DMS79 treated with DMSO at 0.1 percent for 48 hours (cell line): ENCODE measurements around the gene CAP1.
A peak's percentile ranks its signal among the peaks of the same experiment; 100 is the strongest.
"Not testable (repeated sequence)": the region's sequence is repeated elsewhere in the genome, so short reads cannot be mapped to it uniquely, and the experiment has no call there.

Source experiments
- DNase-seq: peaks from one replicate; lab custom pipeline; 2025; lab: John Stamatoyannopoulos, UW

Gene CAP1

DNA sequence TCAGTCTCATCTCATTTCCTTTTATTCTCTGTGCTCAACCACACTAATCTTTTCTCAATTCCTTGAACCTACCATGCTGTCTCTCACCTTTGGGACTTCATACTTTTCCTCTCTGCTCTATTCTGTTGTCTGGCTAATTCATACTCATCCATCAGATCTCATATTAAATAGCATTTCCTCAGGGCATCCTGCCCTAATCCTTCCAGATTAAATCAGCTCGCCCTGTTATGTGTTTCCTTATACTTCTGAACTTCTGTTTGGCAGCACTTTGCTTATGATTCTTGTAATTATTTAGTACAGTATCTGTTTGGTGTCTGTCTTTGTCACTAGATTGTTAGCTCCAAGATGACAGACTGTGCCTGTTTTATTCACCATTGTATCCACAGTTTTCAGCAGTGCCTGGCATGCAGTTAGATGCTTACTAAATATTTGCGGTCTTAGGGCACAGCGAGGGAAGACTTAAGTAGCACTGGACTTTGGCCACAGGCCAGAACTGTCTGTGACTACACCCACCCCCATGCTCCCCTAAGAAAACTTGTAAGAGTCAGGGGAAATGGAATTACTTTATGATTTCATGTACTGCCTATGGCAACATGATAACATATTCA, 9.9 kb upstream of the CAP1 start:
- DNase-seq: no peak

DNA sequence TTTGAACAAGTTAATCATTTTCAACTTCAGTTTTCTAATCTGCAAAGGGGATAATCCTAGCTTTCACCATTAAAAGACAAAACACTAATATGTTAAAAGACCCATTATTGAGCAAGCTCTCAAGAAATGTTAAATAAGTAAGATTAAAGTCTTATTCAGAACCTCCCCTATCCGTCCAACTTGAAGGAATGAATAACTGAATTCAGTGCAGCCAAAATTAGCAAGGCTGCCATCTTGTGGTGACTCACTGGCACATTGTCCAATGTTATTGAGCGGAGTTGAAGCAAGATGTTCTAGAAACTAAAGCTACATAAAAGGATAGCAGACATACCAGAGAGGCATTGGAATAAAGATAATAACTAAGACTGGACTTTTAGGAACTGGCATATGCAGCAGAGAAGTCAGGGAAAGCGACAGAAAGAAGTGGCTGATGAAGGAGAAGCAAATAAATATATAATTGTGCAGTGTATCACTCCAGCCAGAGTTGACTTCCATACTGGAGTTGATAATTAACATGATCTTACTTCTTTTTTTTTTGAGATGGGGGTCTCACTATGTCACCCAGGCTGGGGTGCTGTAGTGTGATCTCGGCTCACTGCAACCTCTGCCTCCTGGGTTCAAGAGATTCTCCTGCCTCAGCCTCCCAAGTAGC, 8.2 kb upstream of the CAP1 start:
- peak; percentile 28 for DNase-seq

GRCh38 chr1:40034869-40035268, 5.7 kb upstream of the CAP1 start:
- DNase-seq: no peak

- no peak for DNase-seq
Observed at GRCh38 chr1:40036574-40036973, 4.0 kb upstream of the CAP1 start.

GRCh38 chr1:40037254-40037653, 3.3 kb upstream of the CAP1 start:
- not testable (repeated sequence) for DNase-seq

DNA sequence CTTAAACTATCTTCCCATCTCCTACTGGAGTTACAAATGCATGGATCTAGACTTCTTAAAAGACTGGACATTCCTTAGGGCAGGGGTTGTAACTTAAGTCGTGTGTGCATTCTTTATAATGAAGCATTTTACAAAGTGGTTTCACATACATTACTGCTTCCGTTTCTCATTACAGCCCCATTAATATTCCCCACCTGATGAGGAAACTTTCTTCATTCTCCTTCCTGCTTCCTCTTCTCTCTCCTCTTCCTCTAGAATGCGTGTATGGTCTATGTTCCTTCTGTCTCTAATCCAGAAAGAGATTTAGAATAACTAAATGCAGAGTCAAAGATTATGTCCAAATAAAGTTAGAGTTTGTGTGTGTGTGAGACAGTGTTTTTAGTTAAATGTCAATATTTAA, 1.8 kb upstream of the CAP1 start:
- no peak for DNase-seq

DNA sequence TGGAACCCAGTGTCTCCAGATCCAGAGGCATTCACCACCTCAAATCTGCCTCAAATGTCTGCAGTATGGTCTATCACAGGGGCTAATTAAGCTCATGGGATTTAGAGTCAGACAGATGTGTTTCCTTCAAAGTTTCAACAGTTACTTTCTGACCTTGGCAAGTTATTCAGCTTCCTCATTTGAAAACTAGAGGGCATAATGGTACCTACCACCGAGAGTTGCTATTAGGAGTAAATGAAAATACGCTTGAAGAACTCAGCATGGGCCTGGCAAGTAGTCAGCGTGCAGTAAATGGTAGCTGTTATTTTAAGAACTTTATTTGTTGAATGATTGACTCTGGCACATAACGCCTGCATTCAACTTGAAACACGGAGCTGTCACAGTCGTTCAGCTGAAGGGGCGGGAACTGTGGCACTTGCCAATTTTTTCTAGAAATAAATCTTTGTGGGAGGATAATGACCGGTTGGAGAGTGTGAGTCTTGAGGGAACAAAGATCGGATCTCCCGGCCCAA, 1.2 kb upstream of the CAP1 start:
- DNase-seq: peak; percentile 81

- peak; percentile 83 for DNase-seq
Observed at GRCh38 chr1:40039757-40040510, 595 bp upstream of the CAP1 start.

- DNase-seq: no peak
Observed at GRCh38 chr1:40041466-40041838, 923 bp downstream of the CAP1 start.

DNA sequence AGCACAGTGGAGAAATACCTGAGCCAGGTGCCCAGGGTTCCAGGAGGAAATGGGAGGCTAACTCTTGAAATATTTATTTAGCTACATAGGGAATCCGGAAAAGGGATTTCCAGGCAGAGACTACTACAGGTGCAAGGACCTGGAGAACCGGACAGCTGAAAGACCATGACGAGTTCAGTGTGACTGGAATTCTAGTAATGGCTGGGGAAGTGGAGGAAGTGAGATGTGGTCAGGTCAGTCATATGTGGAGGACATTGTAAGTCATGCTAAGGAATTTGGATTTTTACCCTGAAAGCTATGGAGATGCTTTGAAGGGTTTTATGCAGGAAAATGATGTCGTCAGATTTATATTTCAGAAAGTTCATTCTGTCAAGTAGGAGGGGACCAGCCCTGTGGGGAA, 1.8 kb downstream of the CAP1 start:
- DNase-seq: no peak

GRCh38 chr1:40044110-40044509, 3.6 kb downstream of the CAP1 start:
- no peak for DNase-seq

GRCh38 chr1:40045182-40045581, 4.7 kb downstream of the CAP1 start:
- DNase-seq: no peak

- DNase-seq: no peak
Observed at GRCh38 chr1:40045766-40046165, 5.2 kb downstream of the CAP1 start.

- no peak for DNase-seq
Observed at GRCh38 chr1:40047276-40047675, 6.7 kb downstream of the CAP1 start.

- no peak for DNase-seq
Observed at GRCh38 chr1:40047769-40048168, 7.2 kb downstream of the CAP1 start.

- DNase-seq: no peak
Observed at GRCh38 chr1:40049725-40050124, 9.2 kb downstream of the CAP1 start.

- DNase-seq: no peak
Observed at GRCh38 chr1:40050863-40051262, 10.3 kb downstream of the CAP1 start.

- no peak for DNase-seq
Observed at GRCh38 chr1:40053138-40053887, 12.8 kb downstream of the CAP1 start.

- DNase-seq: no peak
Observed at GRCh38 chr1:40056519-40057309, 16.2 kb downstream of the CAP1 start.

DNA sequence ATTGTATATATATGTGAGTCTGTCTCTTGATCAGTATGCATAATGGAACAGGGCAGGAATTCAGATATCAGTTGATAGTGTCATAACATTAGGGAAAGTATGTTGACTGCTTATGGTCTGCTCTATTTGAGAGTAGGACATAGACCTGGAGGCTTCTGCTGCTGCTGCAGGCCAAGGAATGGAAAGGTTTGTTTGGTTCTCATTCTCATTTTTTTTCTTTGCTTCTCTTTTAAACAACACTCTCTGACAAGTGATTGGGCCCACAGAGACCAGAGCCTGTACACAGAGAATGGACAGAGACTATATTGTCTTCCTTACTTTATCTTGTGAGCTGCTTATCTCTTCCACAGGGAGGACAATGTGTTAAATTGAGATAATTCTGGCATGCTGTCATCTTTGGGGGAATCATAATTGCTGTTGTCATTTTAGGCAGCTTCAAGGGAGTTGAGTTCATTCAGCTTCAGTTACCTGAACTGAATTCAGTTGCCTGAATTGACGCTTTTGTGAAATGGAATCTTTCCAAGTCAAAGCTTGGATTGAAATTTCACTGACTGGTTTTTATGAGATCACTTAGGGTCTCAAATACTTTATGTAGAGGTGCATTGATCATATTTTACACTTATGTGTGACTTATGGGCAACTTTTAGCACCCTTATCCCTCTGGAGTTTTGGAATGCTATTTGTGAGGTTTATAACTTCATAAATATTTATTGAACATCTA, 16.9 kb downstream of the CAP1 start:
- no peak for DNase-seq

GRCh38 chr1:40058097-40058452, 17.5 kb downstream of the CAP1 start:
- DNase-seq: no peak
